Measurements from ENCODE around the gene FAM221B. TPM values are rescaled to one million over a fixed set of nuclear protein-coding genes. Genes with fewer than 3 reads are reported as not detected.

Gene FAM221B
- total and polyA plus RNA-seq, 2 of the 4 experiments (the other 2 are of a cell fraction) = not detected

- Histone ChIP-seq H3K23ac (ENCODE audit: low read depth, low read length) (no peak overlapping the region), H3K27me3 (ENCODE audit: control insufficient read depth, insufficient read depth, low read length) (peaks cover 6% of the 10 kb centered on the region; the same call in 1 of the 2 replicates), H3K27ac (ENCODE audit: insufficient read depth, low read length) (no peak overlapping the region), H3K4ac (ENCODE audit: low read depth, low read length) (no peak overlapping the region), H2BK5ac (ENCODE audit: low read depth, low read length, poor library complexity, severe bottlenecking) (no peak overlapping the region), H2BK20ac (ENCODE audit: low read depth, low read length) (no peak overlapping the region), H2AK5ac (ENCODE audit: low read depth, low read length) (no peak overlapping the region), H4K91ac (ENCODE audit: insufficient read depth, low read depth, low read length) (no peak overlapping the region), H2BK120ac (ENCODE audit: low read depth, low read length) (no peak overlapping the region), H3K9ac (ENCODE audit: low read depth, low read length) (no peak overlapping the region), H4K8ac (ENCODE audit: low read depth in 2 of 2, low read length in 2 of 2) (no peak overlapping the region), H3K79me1 (ENCODE audit: low read depth in 1 of 2, low read length in 2 of 2) (peaks cover 10 to 21% of the 10 kb centered on the region in 2 experiments; a peak in 3 of 4 replicates), H2AFZ (replicated peaks; ENCODE audit: low read length, poor library complexity) (no peak overlapping the region), H2BK15ac (ENCODE audit: low read depth, low read length) (no peak overlapping the region), H2AK9ac (replicated peaks; ENCODE audit: low read depth, low read length, poor library complexity) (no peak overlapping the region), H3K36me3 (ENCODE audit: control insufficient read depth, insufficient read depth, low read length) (no peaks in the 10 kb centered on the region), H3K4me2 (ENCODE audit: low read depth, low read length) (no peak overlapping the region), H3K14ac (replicated peaks; ENCODE audit: low read depth, low read length) (no peak overlapping the region), H3K9me3 (ENCODE audit: control insufficient read depth, insufficient read depth, low read length) (no peaks in the 10 kb centered on the region), H4K5ac (ENCODE audit: low read depth, low read length) (no peak overlapping the region), H3K4me3 (ENCODE audit: insufficient read depth, low read depth, low read length) (no peak overlapping the region), H3K56ac (ENCODE audit: extremely low read depth, insufficient read depth, low read length) (no peak overlapping the region), H3K9me1 (ENCODE audit: insufficient read depth, low read length) (peaks cover 10% of the 10 kb centered on the region), H3K18ac (ENCODE audit: low read depth, low read length) (no peak overlapping the region), H3K4me1 (ENCODE audit: control insufficient read depth, insufficient read depth, low read length) (no peaks in the 10 kb centered on the region; the same call in 1 of the 2 replicates), H4K20me1 (ENCODE audit: insufficient read depth, low read length) (peaks cover 5% of the 10 kb centered on the region)
- POLR2A ChIA-PET (ENCODE audit: unreplicated experiment) = no interaction called here
- ATAC-seq (ENCODE audit: low read depth) (no peak), DNase-seq (no peak)
- no TSS peak for BruUV-seq (replicated peaks)
- dilution Hi-C loops (cut with HindIII; ENCODE audit: low sequenced_read_pairs, unreplicated experiment) (no loop called here), in situ Hi-C loops (cut with MboI; ENCODE audit: low sequenced_read_pairs) (no loop called here), intact Hi-C loops (cut with micrococcal nuclease) (loop anchor here (10.0 kb wide), 1 partner anchor 162 kb away; the partner anchor contains the start of genes CCDC107, RMRP and SIT1)
- TF ChIP-seq CTCF (conservative IDR thresholded peaks at IDR 0.05; ENCODE audit: low read depth, low read length) = peak; percentile 4; the same call in 1 of the 2 replicates
- TF ChIP-seq MAFK (IDR thresholded peaks at IDR 0.05; ENCODE audit: low read depth, low read length) = no peak
- no peak for TF ChIP-seq NFE2L2 (IDR thresholded peaks at IDR 0.05; ENCODE audit: low read depth, low read length)
- TF ChIP-seq RAD21 (IDR thresholded peaks at IDR 0.05; ENCODE audit: low read length) = no peak
- TF ChIP-seq CHD1 (IDR thresholded peaks at IDR 0.05; ENCODE audit: low read depth, low read length) = no peak
- no peak for TF ChIP-seq RFX5 (IDR thresholded peaks at IDR 0.05; ENCODE audit: low read depth, low read length)
- WGBS, 2 experiments (ENCODE audit: extremely low coverage in 2 of 2, insufficient read length in 1 of 2) = no CpG with 5 or more reads among the region's 1 CpG
- CTCF ChIA-PET = no interaction called here
Measured at GRCh38 chr9:35816708-35817107, 11.8 kb downstream of the FAM221B start.
